ENCODE measurements around the gene ZNF236.

- TF ChIP-seq CTCF (IDR thresholded peaks at IDR 0.05), result no peak
- no peak for TF ChIP-seq POLR2A (IDR thresholded peaks at IDR 0.05)
Observed at GRCh38 chr18:76885001-76885400, 62.6 kb downstream of the ZNF236 start.
